NT2/D1 (cell line): ENCODE results near the gene GSTO1.

Experiments
- SUZ12 ChIP-seq: IDR thresholded peaks from 2 replicates; pipeline ENCODE4 v1.6.1; 2011; ENCODE audit not compliant: insufficient read length, insufficient read depth; ENCODE audit errors: extremely low read depth
- YY1 ChIP-seq: IDR thresholded peaks from 2 replicates; pipeline ENCODE4 v1.6.1; 2011; ENCODE audit not compliant: insufficient read length, insufficient read depth
- ZNF274 ChIP-seq: IDR thresholded peaks from 2 replicates; pipeline ENCODE4 v1.6.1; 2011; ENCODE audit warnings: mild to moderate bottlenecking, low read depth, low read length

- TF ChIP-seq ZNF274, result no peak
- no peak for TF ChIP-seq YY1
- no peak for TF ChIP-seq SUZ12
These were observed 38.3 kb downstream of the GSTO1 start for GRCh38 chr10:104293011-104293410.
